Neural cell (in vitro differentiated cells): Measurements from ENCODE around the gene FOXE3.

ENCODE experiments used
- CTCF ChIP-seq: fragments of 450-650 bp; IDR thresholded peaks from 2 replicates; pipeline ENCODE4 v1.5.1; 2014; ENCODE audit warnings: antibody characterized with exemption, mild to moderate bottlenecking, moderate library complexity; ENCODE audit not compliant: poor library complexity, severe bottlenecking
- EP300 ChIP-seq: fragments of 450-650 bp; conservative IDR thresholded peaks from 2 replicates; pipeline ENCODE4 v1.6.1; 2014; ENCODE audit warnings: antibody characterized with exemption, mild to moderate bottlenecking, moderate library complexity; ENCODE audit not compliant: poor library complexity, severe bottlenecking
- EZH2 ChIP-seq: fragments of 200-600, 300-800 bp; shearing (Covaris generic), sonication (generic); IDR thresholded peaks from 2 replicates; pipeline ENCODE4 v1.6.1; 2014; ENCODE audit warnings: antibody characterized with exemption, low read length, borderline replicate concordance, mild to moderate bottlenecking; ENCODE audit not compliant: insufficient read depth, poor library complexity, severe bottlenecking
- POLR2AphosphoS5 ChIP-seq: IDR thresholded peaks from 2 replicates; pipeline ENCODE4 v1.6.1; 2012
- RAD21 ChIP-seq: fragments of 450-650 bp; conservative IDR thresholded peaks from 2 replicates; pipeline ENCODE4 v1.6.1; 2014; ENCODE audit warnings: antibody characterized with exemption, mild to moderate bottlenecking, moderate library complexity
- REST ChIP-seq: IDR thresholded peaks from 2 replicates; pipeline ENCODE4 v1.6.1; 2012; ENCODE audit warnings: borderline replicate concordance

GRCh38 chr1:47415728-47416318 lies at the start of gene FOXE3:
- TF ChIP-seq CTCF (no peak), EZH2 (peak; percentile 30), RAD21 (no peak), REST (no peak), EP300 (no peak), POLR2AphosphoS5 (no peak)
